GM19324 (cell line): Measurements from ENCODE around the gene ETNK2.
"Not testable (repeated sequence)": the region's sequence is repeated elsewhere in the genome, so short reads cannot be mapped to it uniquely, and the experiment has no call there.

Experiments used
- ATAC-seq: cut with Tn5 transposase; IDR thresholded peaks from one replicate; pipeline ENCODE4 v1.9.1; 2021; ENCODE audit warnings: mild to moderate bottlenecking, moderate library complexity; ENCODE audit not compliant: unreplicated experiment, low FRiP score

The ETNK2 gene

GRCh38 chr1:204105131-204105515 lies 46.7 kb downstream of the ETNK2 start:
- ATAC-seq: no peak

GRCh38 chr1:204104331-204105130 lies 47.3 kb downstream of the ETNK2 start:
- ATAC-seq: no peak

GRCh38 chr1:204103431-204103741 lies 48.5 kb downstream of the ETNK2 start:
- ATAC-seq: no peak

GRCh38 chr1:204102739-204103430 lies 49.0 kb downstream of the ETNK2 start:
- no peak for ATAC-seq

- ATAC-seq: no peak
Measured at GRCh38 chr1:204102029-204102611, 49.7 kb downstream of the ETNK2 start.

- not testable (repeated sequence) for ATAC-seq
Measured at GRCh38 chr1:204099754-204100153, 52.1 kb downstream of the ETNK2 start.

GRCh38 chr1:204098683-204099082 lies 53.2 kb downstream of the ETNK2 start:
- no peak for ATAC-seq

- ATAC-seq: no peak
Measured at GRCh38 chr1:204096931-204097330, 54.9 kb downstream of the ETNK2 start.

GRCh38 chr1:204094856-204095634 lies 56.8 kb downstream of the ETNK2 start:
- ATAC-seq: no peak

- ATAC-seq: no peak
Measured at GRCh38 chr1:204094313-204094729, 57.5 kb downstream of the ETNK2 start.

GRCh38 chr1:204093781-204094180 lies 58.1 kb downstream of the ETNK2 start:
- ATAC-seq: no peak

- ATAC-seq: no peak
Measured at GRCh38 chr1:204093421-204093717, 58.5 kb downstream of the ETNK2 start.

- no peak for ATAC-seq
Measured at GRCh38 chr1:204092632-204093420, 59.0 kb downstream of the ETNK2 start.

- ATAC-seq: no peak
Measured at GRCh38 chr1:204091787-204092312, 60.0 kb downstream of the ETNK2 start.

GRCh38 chr1:204091066-204091465 lies 60.8 kb downstream of the ETNK2 start:
- no peak for ATAC-seq

GRCh38 chr1:204090132-204090531 lies 61.7 kb downstream of the ETNK2 start:
- not testable (repeated sequence) for ATAC-seq

GRCh38 chr1:204089044-204089751 lies 62.6 kb downstream of the ETNK2 start:
- ATAC-seq: no peak

- no peak for ATAC-seq
Measured at GRCh38 chr1:204088596-204088995, 63.2 kb downstream of the ETNK2 start.

GRCh38 chr1:204087893-204088528 lies 63.8 kb downstream of the ETNK2 start:
- no peak for ATAC-seq
